Bronchial epithelial cell (primary cell): ENCODE measurements around the gene CACNA2D3. TPM values are rescaled to one million over a fixed set of nuclear protein-coding genes. Genes with fewer than 3 reads are reported as not detected.

Experiments
- DNase-seq: peaks from one replicate; pipeline ENCODE4 v3.0.0-alpha.2; 2010; ENCODE audit warnings: low read depth
- FAIRE-seq: peaks from 2 replicates; lab custom pipeline; 2011; peaks lifted over from hg19 to GRCh38; lab: Jason Lieb, UNC
- H3K27me3 ChIP-seq: 2 replicates; pipeline ENCODE4 v1.5.1; 2011; ENCODE audit warnings: low read length; ENCODE audit not compliant: control insufficient read depth, insufficient read depth
- H3K36me3 ChIP-seq: 2 replicates; pipeline ENCODE4 v1.5.1; 2011; ENCODE audit warnings: low read length; ENCODE audit not compliant: control insufficient read depth, insufficient read depth
- H3K4me3 ChIP-seq: 2 replicates; pipeline ENCODE4 v1.5.1; 2011; ENCODE audit warnings: mild to moderate bottlenecking, low read depth, low read length, control low read depth
- total RNA-seq: library from RNA; depleted of rRNA; stranded (reverse); fragments of >200 nt; gene quantifications from 2 replicates; pipeline ENCODE4 v1.2.1, GENCODE V29; 2014
- TF ChIP-seq, protein P1 (sequence below): IDR thresholded peaks from 2 replicates; pipeline ENCODE4 v1.5.1; 2011; ENCODE audit warnings: mild to moderate bottlenecking, moderate library complexity, low read length, control low read depth, inconsistent platforms; ENCODE audit not compliant: insufficient read depth, severe bottlenecking

Gene CACNA2D3
- total RNA-seq, 1 donor from 2014 or later: not detected

DNA sequence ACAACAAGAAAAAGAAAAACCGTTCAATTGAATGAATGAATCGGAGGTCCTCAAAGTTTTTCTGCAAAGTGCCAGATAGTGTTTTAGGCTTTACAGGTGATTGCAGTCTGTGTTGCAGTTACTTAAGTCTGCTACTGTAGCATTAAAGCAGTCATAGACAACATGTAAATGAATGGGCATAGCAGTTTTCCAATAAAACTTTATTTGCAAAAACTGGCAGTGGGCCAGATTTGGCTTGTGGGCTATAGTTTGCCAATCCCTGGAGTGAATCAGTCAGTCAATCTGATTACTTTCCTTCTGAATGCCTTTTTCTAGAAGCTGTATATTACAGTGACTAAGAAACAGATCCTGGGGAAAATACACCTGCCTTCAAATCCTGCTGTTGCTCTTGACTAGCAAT, 562.9 kb downstream of the CACNA2D3 start:
- DNase-seq (no peak), FAIRE-seq (no peak)
- H3K27me3 ChIP-seq: no peaks in the 10 kb centered on the region
- H3K4me3 ChIP-seq: no peak overlapping the region
- no peaks in the 10 kb centered on the region for H3K36me3 ChIP-seq
- TF ChIP-seq, protein P1, sequence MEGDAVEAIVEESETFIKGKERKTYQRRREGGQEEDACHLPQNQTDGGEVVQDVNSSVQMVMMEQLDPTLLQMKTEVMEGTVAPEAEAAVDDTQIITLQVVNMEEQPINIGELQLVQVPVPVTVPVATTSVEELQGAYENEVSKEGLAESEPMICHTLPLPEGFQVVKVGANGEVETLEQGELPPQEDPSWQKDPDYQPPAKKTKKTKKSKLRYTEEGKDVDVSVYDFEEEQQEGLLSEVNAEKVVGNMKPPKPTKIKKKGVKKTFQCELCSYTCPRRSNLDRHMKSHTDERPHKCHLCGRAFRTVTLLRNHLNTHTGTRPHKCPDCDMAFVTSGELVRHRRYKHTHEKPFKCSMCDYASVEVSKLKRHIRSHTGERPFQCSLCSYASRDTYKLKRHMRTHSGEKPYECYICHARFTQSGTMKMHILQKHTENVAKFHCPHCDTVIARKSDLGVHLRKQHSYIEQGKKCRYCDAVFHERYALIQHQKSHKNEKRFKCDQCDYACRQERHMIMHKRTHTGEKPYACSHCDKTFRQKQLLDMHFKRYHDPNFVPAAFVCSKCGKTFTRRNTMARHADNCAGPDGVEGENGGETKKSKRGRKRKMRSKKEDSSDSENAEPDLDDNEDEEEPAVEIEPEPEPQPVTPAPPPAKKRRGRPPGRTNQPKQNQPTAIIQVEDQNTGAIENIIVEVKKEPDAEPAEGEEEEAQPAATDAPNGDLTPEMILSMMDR: no peak

DNA sequence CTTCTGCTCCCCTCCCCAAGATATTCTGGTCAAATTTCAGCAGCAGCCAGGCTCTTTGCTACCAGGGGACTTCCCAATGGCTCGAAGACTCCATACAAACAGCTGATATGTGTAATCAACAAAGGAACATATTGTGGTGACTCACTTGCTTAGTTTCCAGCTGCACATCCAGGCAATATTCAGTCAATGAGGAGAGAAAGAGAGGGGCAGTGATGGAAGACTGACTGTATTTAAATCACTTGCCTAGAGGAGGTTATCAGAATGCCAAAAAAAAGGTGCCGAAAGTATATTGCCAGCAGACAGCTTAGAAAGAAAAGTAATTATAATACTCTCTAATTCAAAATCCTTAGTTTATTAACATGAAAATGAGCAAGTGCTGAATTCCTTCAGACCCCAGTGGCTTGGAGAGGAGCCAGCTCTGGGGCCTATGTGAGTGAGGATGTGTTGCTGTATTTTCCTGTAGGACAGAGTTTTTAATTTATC, 569.0 kb downstream of the CACNA2D3 start:
- H3K4me3 ChIP-seq: no peak overlapping the region
- no peaks in the 10 kb centered on the region for H3K36me3 ChIP-seq
- peak; percentile 22 for DNase-seq
- TF ChIP-seq, protein P1: no peak
- no peak for FAIRE-seq
- H3K27me3 ChIP-seq: no peaks in the 10 kb centered on the region

DNA sequence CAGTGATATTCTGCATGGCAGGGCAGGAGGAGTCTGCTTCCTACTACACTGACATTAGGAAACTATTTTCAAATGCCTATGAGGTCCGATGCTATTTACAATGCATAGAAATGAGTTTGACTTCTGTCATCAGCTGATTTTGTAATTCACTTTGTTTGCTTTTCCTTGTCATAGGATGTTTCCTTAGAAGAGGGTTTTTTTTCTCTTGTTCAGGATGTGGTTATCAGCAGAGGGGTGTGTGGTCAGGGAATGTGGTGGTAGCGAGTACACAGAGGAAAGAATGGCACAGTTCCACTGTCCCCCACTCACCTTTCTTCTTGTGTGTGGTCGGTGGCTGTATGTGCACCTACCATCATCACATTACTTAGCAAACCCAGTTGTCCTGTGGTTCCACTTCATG, 574.0 kb downstream of the CACNA2D3 start:
- Histone ChIP-seq H3K36me3 (no peaks in the 10 kb centered on the region), H3K27me3 (peaks cover 2% of the 10 kb centered on the region), H3K4me3 (no peak overlapping the region)
- TF ChIP-seq, protein P1: no peak
- DNase-seq (peak; percentile 79), FAIRE-seq (no peak)

DNA sequence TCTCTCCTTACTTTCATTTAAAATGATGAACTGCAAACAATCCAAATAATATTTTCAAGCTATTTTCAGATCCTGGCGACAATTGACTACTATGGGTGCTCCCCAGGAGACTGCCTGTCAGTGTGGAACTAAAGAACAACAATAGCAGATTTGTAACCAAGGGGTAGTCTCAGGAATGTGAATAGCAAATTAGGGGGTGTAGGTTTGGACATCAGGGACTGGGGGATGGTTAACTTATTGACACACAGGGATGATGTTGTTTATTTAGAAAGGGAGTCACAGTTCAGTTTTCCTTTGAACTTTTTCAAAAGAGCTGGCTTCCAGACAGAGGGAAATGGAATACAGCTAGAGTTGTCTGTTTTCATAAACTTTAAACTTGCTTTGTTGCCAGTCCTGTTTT, 575.7 kb downstream of the CACNA2D3 start:
- peaks cover 2% of the 10 kb centered on the region for H3K27me3 ChIP-seq
- H3K36me3 ChIP-seq: no peaks in the 10 kb centered on the region
- DNase-seq: no peak
- FAIRE-seq: no peak
- TF ChIP-seq, protein P1: no peak
- no peak overlapping the region for H3K4me3 ChIP-seq

DNA sequence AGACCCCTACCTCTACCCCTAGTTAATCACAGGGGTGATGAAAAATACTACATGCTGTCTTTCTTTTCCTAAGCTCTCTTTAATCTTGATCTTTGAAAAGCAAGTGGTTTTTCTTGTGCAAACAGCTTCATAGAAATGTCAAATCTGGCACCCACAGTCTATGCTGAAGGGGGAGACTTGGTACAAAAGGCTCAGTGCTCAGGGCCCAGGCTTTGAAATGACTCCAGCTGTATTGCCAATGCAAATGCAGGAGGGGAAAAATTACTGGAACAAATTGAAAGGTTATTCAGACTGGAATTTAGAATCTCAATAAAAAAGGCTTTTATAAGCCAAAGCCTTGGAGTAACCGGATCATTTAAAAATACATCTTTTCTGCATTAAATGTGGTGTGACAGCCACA, 581.6 kb downstream of the CACNA2D3 start:
- TF ChIP-seq, protein P1: no peak
- FAIRE-seq (no peak), DNase-seq (no peak)
- Histone ChIP-seq H3K27me3 (peaks cover 2% of the 10 kb centered on the region), H3K36me3 (no peaks in the 10 kb centered on the region), H3K4me3 (no peak overlapping the region)

DNA sequence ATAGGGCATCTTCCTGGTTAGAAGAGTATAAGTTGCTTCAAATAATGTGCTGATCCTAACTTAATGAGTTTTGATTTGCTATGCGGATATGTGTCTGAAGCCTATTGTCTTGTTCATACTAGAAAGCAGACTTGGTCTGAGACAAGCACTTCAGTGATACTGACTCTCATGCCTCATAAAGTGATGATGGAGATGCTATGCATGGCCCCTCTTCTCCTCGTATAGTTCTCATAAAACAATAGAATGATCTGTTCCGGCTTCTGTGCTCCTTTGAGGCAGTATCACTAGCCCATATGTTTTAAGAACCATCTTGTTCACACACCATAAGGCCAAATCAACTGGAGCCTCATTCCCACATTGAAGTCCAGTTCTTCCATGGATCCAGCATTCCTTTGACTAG, 583.4 kb downstream of the CACNA2D3 start:
- DNase-seq (no peak), FAIRE-seq (no peak)
- H3K4me3 ChIP-seq: no peak overlapping the region
- no peaks in the 10 kb centered on the region for H3K27me3 ChIP-seq
- H3K36me3 ChIP-seq: no peaks in the 10 kb centered on the region
- TF ChIP-seq, protein P1: no peak
